Glomerular endothelial cell (primary cell): ENCODE measurements around the gene PCDHB3. TPM values are rescaled to one million over a fixed set of nuclear protein-coding genes. Genes with fewer than 3 reads are reported as not detected.
"Not testable (repeated sequence)": the region's sequence is repeated elsewhere in the genome, so short reads cannot be mapped to it uniquely, and the experiment has no call there.

Source experiments
- DNase-seq: peaks from one replicate; pipeline ENCODE4 v3.0.0-alpha.2; 2011; ENCODE audit warnings: low read depth, low spot score; ENCODE audit errors: extremely low read depth
- total RNA-seq: library from RNA; depleted of rRNA; stranded (reverse); fragments of >200 nt; gene quantifications from 2 replicates; pipeline ENCODE4 v1.2.3, GENCODE V29; 2015

The PCDHB3 gene
- total RNA-seq = 0.23 and 0.58 TPM in 2 replicates

DNA sequence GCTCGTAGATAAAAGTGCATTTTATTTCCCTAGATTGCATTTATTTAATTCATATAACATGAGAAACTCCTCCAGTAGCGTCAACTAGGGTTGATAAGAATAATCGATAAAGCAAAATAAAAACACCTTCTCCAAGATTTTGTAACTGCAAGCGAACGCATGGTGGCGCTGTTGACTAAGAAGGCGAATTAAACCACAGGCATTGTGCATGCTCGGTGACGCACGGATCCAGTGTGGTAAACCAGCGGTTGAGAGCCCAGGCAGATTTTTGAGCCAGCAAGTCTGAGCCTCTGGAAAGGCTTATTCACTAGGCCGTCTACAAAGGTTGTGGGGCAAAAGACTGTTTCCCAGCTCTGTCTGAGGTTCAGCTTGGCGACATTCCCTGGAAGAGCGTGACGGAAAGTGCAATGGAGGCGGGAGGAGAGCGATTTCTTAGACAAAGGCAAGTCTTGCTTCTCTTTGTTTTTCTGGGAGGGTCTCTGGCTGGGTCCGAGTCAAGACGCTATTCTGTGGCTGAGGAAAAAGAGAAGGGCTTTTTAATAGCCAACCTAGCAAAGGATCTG, at the start of gene PCDHB3:
Gene PCDHB3 (plus strand): TSS at position 231 of the 563 bp plus-strand sequence. CDS start 177 bp downstream, at position 408.
- no peak for DNase-seq

DNA sequence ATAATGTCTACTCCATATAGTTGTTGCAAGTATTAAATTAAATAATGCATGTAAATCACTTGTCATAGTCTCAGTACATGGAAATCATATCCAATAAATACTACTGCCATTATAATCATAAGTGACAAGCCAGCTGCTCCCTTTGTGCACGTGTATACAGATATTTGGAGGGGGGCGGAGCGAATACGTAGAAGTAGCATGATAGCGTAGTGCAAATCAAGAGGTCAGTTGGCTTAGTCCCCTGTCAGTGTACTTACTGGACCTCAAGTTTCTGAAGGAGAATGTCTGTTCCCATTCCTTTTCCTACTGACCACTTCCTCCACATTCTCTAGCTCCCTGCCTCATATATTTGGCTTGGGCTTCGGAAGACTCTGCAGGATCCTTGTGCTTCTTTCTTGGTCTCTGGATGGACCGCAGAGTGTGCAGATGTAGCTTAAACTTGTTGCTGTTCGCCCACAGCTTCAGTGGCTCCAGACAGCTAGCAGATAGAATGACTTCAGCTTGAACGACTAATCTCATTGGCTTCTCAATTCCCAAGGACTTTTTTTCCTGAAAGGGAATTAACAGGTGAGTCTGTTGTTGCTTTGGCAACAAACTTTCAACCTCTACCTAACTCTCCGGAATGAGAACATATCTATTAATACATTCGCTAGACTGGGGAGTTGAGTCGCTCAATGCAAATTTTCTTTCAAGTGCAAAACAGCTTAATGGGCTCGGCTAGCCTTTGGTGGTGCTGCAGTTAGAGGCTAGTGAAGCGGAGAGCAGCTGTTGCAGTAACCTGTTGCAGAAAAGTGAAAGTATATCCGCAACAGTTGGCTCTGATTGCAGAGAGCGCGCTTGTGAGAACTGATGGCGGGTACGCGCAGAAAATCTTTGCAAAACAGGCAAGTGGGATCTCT, 49.4 kb upstream of the PCDHB3 start, which contains the start of gene PCDHB1:
Gene PCDHB1 (plus strand): TSS at position 753 of the 899 bp plus-strand sequence. CDS start 97 bp downstream, at position 850.
- DNase-seq = no peak

DNA sequence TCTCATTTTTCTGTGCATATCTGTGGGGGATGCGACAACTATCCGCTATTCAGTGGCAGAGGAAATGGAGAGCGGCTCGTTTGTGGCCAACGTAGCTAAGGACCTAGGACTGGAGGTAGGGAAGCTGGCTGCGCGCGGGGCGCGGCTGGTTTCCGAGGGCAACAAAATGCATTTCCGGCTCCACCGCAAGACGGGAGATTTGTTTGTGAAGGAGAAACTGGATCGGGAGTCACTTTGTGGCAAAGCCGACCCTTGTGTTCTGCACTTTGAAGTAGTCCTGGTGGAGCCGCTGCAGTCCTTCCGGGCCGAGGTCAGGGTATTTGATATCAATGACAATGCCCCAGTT, 48.8 kb upstream of the PCDHB3 start:
- no peak for DNase-seq

DNA sequence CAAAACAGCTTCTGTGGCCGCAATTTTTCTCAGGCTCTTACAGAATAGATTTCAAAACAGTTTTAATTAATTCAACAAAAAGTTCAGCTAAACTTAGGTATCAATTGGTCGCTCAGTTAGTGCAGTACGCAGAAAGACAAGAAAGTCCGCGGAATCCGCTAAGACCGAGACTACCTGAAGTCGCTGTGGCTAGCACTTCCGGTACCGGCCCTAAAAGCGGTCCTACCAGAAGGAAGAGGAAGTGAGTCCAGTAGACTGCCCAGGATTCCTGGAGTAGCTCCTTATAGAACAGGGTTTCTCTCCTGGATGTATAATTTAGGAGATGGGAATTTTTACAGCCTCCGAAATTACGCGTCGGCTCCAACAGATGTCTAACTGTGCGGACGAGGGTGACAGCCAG, 22.4 kb upstream of the PCDHB3 start:
- DNase-seq = no peak

DNA sequence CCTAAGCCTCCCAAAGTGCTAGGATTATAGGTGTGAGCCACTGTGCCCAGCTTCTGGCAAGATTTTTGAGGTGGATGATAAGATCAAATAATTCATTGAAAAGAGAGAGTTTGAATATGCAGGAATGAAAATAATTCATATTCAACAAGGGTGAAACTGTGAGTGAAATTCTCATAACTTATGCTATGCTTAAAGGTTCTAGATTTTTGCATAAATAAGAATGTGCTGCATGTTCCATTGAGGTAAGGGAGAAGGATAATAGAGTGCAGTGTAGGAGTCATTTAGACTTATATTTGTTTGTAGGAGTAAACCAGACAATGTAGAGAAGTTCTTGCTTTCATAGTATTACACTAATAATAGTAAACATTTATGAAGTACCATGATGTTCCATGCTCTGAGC, 18.0 kb upstream of the PCDHB3 start:
- DNase-seq = no peak

DNA sequence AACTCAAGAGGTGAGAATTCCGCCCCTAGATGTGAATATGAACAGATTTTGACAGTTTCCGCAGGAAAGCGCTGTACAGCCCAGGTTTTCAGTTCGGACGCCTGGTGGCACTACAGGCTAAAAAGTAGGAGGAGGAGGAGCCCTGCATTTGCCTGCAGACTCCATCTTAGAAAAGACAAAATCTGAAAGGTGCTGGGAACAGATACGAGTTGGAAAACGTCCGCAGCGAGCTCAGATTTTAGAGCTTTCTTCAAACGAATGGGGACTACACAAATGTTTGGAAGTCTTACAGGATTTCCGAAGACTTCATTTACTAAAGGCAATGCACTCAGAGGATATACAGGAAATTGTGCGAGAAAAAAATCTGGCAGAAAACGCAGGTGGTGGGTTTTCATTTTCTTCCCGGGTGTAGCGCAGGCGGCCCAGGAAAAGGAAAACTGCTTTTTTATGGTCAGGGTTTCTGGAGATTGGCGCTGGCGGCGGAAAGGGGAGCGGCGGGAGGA, 15.7 kb upstream of the PCDHB3 start:
- DNase-seq = peak; percentile 3

DNA sequence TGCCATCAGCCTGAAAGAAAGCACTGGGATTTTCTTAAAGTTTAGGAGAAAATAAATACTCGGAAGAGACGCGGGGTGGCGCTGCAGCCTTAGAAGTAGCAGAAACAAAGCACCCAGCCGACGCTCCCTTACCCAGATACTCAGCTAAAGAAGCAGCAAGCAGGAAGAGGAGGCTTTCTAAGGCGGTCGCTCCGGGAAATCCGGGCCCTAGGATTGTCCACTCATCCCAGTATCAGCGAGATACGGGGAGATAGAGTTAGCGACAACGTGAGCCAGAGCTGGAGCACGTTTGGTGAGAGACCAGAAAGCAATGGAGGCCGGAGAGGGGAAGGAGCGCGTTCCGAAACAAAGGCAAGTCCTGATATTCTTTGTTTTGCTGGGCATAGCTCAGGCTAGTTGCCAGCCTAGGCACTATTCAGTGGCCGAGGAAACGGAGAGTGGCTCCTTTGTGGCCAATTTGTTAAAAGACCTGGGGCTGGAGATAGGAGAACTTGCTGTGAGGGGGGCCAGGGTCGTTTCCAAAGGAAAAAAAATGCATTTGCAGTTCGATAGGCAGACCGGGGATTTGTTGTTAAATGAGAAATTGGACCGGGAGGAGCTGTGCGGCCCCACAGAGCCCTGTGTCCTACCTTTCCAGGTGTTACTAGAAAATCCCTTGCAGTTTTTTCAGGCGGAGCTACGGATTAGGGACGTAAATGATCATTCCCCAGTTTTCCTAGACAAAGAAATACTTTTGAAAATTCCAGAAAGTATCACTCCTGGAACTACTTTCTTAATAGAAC, 5.6 kb upstream of the PCDHB3 start, which contains the start of gene PCDHB2:
Gene PCDHB2 (plus strand): TSS at position 135 of the 782 bp plus-strand sequence. CDS start 176 bp downstream, at position 311.
- no peak for DNase-seq

DNA sequence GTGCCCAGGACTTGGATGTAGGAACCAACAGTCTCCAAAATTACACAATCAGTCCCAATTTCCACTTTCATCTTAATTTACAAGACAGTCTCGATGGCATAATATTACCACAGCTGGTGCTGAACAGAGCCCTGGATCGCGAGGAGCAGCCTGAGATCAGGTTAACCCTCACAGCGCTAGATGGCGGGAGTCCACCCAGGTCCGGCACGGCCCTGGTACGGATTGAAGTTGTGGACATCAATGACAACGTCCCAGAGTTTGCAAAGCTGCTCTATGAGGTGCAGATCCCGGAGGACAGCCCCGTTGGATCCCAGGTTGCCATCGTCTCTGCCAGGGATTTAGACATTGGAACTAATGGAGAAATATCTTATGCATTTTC, 5.0 kb upstream of the PCDHB3 start:
- DNase-seq = no peak

DNA sequence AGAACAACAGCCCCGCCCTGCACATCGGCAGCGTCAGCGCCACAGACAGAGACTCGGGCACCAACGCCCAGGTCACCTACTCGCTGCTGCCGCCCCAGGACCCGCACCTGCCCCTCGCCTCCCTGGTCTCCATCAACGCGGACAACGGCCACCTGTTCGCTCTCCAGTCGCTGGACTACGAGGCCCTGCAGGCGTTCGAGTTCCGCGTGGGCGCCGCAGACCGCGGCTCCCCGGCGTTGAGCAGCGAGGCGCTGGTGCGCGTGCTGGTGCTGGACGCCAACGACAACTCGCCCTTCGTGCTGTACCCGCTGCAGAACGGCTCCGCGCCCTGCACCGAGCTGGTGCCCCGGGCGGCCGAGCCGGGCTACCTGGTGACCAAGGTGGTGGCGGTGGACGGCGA, 4.1 kb upstream of the PCDHB3 start:
- DNase-seq = not testable (repeated sequence)

DNA sequence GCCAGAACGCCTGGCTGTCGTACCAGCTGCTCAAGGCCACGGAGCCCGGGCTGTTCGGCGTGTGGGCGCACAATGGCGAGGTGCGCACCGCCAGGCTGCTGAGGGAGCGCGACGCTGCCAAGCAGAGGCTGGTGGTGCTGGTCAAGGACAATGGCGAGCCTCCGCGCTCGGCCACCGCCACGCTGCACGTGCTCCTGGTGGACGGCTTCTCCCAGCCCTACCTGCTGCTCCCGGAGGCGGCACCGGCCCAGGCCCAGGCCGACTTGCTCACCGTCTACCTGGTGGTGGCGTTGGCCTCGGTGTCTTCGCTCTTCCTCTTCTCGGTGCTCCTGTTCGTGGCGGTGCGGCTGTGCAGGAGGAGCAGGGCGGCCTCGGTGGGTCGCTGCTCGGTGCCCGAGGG, 3.7 kb upstream of the PCDHB3 start:
- not testable (repeated sequence) for DNase-seq

DNA sequence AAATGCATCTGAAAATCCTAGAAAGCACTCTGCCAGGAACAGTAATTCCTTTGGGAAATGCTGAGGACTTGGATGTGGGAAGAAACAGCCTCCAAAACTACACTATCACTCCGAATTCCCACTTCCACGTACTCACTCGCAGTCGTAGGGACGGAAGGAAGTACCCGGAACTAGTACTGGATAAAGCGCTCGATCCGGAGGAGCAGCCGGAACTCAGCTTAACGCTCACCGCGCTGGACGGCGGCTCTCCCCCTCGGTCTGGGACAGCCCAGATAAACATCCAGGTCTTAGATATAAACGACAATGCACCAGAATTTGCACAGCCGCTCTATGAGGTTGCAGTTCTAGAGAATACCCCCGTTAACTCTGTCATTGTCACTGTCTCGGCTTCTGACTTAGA, 786 bp downstream of the PCDHB3 start:
- DNase-seq = no peak

DNA sequence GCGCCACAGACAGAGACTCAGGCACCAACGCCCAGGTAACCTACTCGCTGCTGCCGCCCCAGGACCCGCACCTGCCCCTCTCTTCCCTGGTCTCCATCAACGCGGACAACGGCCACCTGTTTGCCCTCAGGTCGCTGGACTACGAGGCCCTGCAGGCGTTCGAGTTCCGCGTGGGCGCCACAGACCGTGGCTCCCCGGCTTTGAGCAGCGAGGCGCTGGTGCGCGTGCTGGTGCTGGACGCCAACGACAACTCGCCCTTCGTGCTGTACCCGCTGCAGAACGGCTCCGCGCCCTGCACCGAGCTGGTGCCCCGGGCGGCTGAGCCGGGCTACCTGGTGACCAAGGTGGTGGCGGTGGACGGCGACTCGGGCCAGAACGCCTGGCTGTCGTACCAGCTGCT, 1.8 kb downstream of the PCDHB3 start:
- DNase-seq = not testable (repeated sequence)

DNA sequence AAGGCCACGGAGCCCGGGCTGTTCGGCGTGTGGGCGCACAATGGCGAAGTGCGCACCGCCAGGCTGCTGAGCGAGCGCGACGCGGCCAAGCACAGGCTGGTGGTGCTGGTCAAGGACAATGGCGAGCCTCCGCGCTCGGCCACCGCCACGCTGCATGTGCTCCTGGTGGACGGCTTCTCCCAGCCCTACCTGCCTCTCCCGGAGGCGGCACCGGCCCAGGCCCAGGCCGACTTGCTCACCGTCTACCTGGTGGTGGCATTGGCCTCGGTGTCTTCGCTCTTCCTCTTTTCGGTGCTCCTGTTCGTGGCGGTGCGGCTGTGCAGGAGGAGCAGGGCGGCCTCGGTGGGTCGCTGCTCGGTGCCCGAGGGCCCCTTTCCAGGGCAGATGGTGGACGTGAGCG, 2.2 kb downstream of the PCDHB3 start:
- DNase-seq = not testable (repeated sequence)

DNA sequence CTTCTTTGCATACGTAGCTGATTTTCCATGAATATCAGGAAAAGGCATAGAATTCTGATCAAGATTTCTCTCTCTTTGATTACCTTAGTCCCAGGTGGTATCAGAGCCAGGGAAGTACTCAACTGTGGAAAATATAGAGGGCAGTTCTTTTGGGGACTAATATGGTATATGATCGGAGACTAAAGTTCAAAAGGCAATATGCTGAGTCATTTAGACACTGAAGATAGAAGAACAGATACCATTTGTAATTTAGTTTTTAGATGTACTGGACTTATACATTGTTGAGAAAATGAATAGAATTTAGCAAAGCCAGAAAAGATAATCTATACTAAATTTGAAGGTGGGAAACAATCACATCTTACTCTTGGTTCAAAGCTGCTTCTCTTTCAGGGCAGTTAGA, 5.1 kb downstream of the PCDHB3 start:
- no peak for DNase-seq

DNA sequence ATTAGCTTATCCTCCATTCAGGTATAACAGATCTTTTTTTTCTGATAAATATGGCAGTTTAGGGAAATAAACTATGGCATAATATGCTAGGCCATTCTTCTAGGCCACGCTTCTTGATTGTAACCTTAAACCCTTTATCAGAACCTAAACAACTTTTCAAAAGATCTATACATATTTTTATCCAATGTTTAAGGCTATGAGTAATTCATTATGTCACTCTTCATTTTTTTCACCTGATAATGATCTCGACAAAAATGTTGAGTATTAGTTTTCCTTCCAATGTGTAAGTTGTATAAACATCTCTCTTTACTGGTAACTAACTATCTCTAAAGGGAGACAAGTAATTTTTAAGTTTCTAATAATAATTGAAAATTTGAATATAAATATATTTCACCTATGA, 19.0 kb downstream of the PCDHB3 start:
- no peak for DNase-seq

DNA sequence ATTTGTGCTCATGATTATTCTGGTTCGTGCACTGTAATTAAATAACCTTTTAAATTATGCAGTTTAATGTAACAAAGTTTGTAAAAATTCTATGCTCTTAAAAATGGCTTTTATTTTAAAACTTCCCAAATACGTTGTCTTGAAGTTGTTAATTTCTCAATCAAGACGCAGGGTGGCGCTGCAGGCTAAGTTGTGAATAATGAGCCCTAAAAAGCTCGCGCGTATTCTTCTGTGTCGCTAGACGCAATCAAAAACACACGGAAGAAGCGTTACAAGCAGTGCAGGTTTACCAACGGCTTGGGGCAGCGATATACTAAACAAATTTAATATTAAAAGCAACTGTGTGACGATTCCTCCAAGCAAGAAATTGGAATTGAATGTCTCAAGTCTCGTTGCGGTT, 21.3 kb downstream of the PCDHB3 start, which contains the start of gene PCDHB4:
Gene PCDHB4 (plus strand): TSS at position 256 of the 400 bp plus-strand sequence. CDS start 181 bp downstream, outside the sequence.
- no peak for DNase-seq

DNA sequence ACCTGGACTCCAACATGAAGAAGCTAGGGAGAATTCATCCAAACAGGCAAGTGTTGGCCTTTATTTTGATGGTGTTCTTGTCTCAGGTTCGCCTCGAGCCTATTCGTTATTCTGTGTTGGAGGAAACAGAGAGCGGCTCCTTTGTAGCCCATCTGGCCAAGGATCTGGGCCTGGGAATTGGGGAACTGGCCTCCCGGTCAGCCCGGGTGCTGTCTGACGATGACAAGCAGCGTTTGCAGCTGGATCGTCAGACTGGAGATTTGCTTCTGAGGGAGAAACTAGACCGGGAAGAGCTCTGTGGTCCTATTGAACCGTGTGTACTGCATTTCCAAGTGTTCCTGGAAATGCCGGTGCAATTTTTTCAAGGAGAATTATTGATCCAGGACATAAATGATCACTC, 21.7 kb downstream of the PCDHB3 start:
- DNase-seq = no peak

DNA sequence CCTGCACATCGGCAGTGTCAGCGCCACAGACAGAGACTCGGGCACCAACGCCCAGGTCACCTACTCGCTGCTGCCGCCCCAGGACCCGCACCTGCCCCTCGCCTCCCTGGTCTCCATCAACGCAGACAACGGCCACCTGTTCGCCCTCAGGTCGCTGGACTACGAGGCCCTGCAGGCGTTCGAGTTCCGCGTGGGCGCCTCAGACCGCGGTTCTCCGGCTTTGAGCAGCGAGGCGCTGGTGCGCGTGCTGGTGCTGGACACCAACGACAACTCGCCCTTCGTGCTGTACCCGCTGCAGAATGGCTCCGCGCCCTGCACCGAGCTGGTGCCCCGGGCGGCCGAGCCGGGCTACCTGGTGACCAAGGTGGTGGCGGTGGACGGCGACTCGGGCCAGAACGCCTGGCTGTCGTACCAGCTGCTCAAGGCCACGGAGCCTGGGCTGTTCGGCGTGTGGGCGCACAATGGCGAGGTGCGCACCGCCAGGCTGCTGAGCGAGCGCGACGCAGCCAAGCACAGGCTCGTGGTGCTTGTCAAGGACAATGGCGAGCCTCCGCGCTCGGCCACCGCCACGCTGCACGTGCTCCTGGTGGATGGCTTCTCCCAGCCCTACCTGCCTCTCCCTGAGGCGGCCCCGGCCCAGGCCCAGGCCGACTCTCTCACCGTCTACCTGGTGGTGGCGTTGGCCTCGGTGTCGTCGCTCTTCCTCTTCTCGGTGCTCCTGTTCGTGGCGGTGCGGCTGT, 23.3 kb downstream of the PCDHB3 start:
- not testable (repeated sequence) for DNase-seq

DNA sequence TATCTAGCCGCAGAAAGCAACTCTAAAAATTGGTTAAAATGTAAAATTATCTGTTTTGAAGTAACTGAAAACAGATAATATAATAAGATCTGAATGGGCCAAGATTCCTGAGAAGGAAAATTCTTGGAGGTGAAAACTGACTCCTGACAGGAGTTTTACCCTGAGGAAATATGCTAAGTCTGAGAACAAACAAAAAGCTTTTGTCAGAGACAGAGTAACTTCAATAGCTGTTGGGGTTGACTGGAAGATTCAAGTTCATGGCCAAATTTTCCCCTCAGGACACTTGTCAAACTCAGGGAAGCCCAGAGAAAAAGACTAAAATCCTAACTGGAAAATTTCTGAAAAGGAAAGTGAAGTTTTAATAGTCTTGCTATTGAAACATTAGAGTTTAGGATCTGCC, 27.0 kb downstream of the PCDHB3 start:
- no peak for DNase-seq

DNA sequence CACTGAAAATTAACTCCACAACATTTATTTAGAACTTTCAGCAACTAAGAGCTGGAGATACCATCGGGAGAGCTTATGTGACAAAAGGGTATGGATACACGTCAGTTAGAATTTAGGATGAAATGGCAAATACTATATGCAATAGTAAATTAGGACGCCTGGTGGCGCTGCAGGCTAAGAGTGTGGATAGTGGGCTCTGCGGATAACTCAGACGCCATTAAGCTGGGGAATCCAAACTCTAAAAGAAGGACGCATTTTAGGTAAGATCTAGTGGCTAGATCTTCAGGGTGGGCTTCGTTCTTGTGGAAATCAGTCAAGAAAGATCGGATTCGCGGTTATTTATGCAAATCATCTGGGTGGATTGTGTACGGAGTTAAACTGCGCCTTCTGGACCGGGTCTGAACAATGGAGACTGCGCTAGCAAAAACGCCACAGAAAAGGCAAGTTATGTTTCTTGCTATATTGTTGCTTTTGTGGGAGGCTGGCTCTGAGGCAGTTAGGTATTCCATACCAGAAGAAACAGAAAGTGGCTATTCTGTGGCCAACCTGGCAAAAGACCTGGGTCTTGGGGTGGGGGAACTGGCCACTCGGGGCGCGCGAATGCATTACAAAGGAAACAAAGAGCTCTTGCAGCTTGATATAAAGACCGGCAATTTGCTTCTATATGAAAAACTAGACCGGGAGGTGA, 34.9 kb downstream of the PCDHB3 start, which contains the start of gene PCDHB5:
Gene PCDHB5 (plus strand): TSS at position 177 of the 688 bp plus-strand sequence. CDS start 229 bp downstream, at position 406.
- no peak for DNase-seq
